GM19025 (cell line): ENCODE results near the gene PPP1R12C.
"Not testable (repeated sequence)": the region's sequence is repeated elsewhere in the genome, so short reads cannot be mapped to it uniquely, and the experiment has no call there.

ENCODE experiments used
- ATAC-seq: cut with Tn5 transposase; IDR thresholded peaks from one replicate; pipeline ENCODE4 v1.9.1; 2021; ENCODE audit warnings: mild to moderate bottlenecking, low read depth, moderate library complexity; ENCODE audit not compliant: unreplicated experiment

PPP1R12C gene

DNA sequence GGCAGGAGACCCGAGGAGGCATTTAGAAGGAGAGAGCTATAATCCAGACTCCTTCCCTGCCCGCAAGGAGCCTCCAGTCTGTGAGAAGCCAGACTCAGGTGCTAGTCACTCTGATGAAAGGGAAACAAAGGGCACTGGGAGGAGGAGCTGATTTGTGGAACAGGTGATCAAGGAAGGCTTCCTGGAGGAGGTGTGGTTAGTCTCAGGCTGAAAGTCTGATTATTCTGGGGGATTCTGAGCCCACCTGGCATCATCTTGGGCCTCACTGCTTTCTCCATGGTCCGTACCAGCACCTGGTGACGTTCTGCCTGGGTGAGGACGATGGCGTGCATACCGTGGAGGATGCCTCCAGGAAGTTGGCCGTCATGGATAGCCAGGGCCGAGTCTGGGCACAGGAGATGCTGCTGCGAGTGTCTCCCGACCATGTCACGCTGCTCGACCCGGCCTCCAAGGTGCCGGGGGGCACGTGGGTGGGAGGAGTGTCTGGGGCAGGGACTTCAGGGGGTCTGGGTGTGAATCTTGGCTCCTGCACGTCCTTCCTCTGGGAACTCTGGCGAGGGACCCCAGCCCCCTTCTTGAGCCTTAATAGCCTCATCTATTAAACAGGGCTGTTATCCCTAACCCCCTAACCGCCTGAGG, 37.9 kb downstream of the PPP1R12C start:
- no peak for ATAC-seq

DNA sequence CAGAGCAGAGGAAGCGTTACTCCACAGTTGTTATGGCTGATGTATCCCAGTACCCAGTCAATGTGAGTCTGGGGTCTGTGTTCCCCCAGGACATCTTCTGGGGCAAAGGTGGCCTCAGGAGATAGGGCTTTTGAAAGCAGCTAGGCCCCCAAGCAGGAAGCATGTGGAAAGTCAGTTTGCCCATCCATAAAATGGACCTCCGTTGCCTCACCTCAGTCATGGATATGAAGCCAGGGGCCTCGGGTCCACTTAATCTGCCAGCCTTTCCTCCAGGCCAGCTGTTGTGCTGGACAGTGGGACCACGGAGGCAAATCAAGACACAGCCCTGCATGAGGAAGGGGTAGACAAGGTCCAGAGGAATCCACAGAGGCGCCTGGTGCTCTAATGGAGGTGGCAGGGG, 38.4 kb downstream of the PPP1R12C start:
- ATAC-seq = no peak

DNA sequence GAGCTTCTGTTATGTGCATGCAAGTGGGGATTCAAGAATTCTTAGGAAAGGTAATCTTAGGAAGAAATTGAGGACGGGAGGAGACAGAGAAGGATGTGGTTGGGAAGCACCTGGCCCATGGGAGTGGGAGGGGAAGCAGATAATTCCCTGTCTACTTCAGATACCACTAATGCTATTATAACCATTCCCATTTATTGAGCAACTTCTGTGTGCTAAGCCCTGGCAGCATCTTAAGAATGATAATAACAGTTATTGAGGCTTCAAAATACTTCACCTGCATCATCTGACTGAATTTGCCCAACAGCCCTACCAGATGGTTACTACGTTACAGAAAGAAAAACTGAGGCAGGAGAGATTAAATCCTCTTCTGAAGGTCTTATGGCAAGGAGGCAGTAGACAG, 40.3 kb downstream of the PPP1R12C start:
- no peak for ATAC-seq

DNA sequence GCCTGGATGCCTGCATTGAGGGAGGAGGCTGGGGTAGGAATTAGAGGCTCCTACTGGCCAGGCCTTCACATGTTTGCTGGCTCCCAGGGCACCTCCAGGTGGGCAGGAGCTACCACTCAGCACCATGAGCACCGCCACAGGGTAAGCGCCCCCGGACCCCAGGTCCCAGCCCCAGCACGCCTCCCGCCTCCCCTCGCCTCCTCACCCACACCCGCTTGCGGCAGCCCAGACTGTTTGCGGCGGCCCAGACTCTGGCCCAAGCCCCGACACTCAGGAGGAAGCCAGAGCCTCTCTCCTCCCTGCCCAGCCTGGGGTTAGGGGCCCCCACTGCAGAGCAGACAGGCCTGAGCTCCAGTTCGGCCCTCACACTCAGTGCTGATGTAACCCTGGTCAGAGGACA, 41.1 kb downstream of the PPP1R12C start:
- no peak for ATAC-seq

DNA sequence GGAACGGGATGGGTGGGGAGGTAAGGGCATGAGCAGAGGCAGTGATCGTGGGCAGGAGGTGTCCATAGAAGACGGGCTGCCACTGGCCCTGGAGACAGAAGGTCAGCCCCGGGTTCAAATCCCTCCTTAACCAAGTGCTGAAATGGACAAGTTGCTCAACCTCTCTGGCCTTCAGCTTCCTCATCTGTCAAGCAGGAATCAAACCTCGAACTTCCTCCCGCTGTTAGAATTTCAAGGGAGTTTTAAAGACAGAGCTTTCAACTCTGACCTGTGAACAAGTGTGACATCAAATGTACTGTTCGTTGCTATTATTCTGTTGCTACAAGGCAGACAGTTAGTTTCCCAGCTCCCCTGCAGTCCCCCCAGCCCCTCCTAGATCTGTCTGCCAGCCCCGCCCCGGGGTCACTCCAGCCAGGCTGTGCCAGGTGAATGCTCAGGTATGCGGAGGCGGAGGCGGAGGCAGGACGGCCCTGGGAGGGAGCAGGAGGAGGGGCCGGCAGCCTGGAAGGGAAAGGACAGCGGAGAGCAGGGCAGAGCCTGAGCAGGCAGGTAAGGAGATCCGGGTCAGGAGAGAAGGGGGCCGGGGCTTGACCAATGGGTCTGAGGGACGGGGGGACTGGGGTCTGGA, 42.0 kb downstream of the PPP1R12C start, which contains the start of gene EPS8L1:
EPS8L1 (plus strand) TSS at position 499 of the 628 bp plus-strand sequence. CDS start 576 bp downstream, outside the sequence.
- no peak for ATAC-seq

DNA sequence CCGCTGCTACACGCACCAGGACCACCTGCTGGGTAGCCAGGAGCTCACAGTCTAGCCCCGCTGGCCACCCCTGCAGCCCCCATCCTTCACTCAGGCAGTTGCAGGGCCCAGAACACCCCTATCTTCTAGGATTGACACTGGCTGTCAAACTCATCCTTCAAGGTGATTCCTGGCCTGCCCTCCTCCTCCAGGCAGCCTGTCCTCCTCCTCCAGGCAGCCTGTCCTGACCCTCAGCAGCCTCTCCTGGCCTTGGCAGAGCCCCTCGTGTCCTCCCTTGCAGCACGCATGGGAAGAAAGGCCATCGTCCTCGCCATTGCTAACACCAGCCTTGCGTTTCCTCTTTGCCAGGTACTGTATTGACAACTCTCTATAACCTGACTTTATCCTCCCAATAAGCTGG, 45.5 kb downstream of the PPP1R12C start:
- no peak for ATAC-seq

DNA sequence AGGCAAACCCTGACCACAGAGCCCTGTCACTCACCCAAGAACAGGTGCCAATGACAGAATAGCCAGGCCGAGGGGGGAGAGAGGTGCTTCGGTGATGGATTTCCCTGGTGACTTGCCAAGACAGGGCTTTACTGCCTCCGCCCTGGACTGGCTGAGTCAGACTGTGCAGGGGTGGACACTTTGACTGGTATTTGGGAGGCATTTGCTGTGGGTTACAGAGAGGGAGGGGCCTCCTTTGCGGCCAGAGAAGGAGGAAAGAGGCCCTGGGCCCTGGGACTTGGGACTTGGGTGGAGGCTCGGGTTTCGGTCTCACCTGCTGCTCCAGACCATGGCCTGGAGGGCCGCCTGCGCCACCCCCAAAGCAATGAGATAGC, 46.3 kb downstream of the PPP1R12C start:
- ATAC-seq = no peak

DNA sequence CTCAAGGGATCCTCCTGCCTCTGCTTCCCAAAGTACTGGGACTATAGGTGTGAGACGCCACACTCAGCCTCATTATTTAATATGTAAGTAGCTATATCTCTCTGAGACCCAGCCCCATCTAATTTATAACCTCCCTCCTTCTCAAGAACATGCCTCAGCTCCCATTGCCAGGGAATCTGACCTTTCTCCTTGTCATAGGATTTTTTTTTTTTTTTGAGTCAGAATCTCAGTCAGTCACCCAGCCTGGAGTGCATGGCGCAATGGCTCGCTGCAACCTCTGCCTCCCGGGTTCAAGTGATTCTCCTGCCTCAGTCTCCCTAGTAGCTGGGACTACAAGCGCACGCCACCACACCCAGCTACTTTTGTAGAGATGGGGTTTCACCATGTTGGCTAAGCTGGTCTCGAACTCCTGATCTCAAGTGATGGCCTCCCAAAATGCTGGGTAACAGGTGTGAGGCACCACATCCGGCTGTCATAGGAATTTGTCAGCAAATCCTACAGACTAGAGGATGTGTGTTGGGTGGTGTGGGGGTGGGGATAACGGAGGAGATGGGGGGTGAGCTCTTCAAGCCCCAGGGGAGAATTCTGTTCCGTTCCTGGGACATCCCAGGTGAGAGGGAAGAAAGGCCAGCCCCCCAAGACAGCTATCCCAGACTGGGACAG, 46.8 kb downstream of the PPP1R12C start:
- no peak for ATAC-seq

DNA sequence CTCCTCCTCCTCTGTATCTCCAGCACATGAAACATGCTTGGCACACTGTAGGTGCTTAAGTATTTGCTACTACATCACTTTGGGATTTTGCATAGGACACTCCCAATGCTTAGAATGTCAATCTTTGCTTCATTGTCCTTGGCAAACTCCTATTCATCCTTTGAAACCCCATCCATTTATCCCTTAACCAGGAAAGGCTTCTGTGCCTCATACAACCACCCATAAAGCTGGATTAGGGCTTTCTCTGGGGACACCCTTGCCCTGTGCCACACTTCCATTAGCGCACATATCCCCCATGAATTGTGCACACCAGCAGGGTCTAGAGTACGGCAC, 47.6 kb downstream of the PPP1R12C start:
- ATAC-seq = no peak

DNA sequence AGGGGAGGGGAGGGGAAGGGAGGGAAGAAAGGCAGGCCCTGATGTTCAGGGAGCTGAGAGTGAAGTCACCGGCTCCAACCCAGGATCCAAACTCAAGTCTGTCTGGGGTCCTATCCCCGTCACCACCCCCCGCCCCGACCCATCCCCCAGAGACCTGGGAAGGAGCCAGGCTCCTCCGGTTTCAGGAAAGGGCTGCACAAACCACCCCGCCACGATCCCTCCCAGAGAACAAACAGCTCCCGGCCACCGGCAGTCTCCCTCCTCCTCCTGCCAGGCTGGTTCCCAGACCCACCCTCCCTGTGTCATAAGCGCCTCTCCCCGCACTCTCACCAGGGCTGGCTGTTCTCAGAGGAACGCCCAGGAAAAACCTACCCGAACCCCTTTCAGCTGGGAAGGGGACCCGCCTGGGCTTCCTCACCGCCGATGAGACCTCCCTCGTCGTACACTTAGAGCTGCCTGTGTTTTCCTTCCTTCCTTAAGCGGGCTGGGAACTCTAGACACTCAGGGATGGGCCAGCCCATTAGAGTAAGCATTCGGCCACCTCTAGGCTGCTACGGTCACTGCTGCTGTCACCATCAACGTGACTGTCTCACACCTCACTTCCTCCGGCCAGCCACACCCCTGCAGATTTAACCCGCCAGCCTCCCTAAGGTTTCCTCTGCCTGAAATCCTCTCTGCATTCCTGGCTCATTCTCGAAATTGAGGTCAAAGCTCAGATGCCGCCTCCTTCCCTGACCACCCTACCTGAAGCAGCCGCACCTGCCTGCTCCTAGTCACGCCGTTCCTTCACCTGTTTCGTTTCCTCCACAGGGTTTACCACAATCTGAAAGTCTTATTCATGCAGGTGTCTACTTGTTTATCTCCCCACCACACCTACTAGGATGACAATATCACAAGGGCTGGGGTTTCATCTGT, 48.2 kb downstream of the PPP1R12C start:
- ATAC-seq = no peak

DNA sequence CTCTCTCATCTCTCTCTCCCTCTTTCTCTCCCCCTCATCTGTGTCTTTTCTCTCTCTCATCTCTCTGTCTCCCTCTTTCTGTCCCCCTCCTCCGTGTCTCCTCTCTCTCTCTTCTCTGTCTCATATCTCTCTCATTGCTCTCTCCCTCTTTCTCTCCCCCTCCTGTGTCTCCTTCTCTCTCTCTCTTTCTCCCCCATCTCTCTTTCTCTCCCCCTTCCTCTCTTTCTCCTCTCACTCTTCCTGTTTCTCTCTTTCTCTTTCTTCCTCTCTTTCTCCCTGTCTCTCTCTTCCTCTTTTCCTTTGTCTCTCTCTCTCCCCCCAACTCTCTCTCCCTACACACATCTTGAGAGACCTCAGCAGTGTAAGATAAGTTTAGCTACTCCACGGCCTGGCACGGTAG, 49.6 kb downstream of the PPP1R12C start:
- no peak for ATAC-seq

DNA sequence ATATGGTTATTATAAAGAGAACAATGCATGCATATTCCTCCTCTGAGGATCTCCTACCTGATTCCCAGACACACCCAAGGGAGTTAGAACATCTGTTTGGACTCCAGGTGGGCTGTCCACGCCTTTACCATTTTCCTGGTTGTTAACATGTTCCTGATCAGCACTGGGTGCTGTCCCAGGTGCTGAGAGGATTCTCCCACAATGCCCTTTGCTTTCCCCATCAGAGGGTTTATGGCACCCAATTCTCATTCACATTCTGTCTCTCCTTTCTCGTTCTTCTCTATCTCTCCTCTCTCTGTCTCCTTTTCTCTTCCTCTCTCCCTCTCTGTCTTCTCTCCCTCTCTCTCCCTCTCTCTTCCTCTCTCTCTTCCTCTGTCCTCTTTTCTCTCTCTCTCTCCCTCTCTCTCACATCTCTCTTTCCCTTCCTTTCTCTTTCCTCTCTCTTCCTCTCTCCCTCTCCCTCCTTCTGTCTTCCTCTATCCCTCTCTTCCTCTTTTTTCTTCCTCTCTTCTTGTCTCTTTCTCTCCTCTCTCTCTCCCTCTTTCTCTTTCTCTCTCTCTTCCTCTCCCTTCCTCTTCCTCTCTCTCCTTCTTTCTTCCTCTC, 51.2 kb downstream of the PPP1R12C start:
- no peak for ATAC-seq

DNA sequence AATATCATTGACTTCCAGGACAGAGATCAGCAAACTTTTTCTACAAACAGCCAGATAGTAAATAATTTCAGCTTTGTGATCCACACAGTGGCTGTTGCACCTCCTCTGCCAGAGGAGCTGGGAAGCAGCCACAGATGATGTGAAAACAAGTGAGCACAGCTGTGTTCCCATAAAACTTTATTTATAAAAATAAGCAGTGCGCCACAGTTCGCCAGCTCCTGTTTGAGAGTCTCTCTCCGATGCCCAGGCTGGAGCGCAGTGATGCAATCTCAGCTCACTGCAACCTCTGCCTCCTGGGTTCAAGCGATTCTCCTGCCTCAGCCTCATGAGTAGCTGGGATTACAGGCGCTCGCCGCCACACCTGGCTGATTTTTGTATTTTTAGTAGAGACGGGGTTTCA, 51.9 kb downstream of the PPP1R12C start:
- not testable (repeated sequence) for ATAC-seq

DNA sequence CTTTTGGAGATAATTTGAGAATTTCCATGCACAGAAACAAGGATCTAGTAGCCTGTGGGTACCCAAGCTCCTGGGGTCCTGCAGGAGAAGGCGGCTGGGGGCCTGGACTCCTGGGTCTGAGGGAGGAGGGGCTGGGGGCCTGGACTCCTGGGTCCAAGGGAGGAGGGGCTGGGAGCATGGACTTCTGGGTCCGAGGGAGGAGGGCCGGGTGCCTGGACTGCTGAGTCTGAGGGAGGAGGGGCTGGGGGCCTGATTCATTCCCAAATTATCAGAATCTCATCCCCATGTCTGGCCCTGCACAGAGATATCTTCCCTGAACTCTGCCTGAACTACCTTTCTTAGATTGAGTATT, 54.0 kb downstream of the PPP1R12C start:
- ATAC-seq = no peak

DNA sequence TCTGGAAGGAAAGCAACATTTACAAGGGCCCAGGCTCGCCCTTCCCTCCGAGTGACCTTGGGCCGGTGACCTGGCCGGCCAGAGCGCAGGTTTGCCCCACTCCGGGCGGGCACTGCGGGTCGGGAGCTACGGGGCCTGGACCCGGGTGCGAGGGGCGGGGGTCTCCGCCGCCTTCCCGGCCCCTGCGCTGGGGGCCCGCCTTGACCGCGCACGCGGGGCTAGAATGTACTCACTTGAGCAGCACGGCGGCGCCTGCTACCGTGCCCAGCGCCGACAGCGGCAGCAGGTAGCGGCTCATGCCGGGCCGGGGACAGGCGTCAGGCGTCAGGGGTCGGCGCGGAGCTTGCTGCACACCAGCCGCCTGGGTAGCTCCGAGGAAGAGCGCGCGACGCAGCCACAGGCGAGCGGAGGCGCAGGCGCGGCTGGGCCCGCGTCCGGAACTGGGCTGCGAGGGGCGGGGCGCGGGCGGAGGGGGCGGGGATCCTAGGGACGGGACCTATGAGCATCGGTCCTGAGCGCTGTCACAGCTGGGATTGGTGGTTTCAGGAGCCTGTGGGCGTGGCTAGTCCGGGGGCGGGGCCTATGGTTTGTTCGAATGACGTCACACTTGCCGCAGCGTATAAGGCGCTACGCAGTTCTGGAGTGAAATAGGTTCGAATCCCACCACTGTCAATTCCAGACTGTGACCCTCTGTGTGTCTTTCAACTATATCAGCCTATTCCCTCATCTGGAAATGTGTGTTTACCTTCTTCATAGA, 54.5 kb downstream of the PPP1R12C start, which contains the start of gene RDH13:
RDH13 (minus strand) TSS at position 414 of the 757 bp plus-strand sequence; CDS start at position 298, 116 bp downstream.
- peak; percentile 95 for ATAC-seq

DNA sequence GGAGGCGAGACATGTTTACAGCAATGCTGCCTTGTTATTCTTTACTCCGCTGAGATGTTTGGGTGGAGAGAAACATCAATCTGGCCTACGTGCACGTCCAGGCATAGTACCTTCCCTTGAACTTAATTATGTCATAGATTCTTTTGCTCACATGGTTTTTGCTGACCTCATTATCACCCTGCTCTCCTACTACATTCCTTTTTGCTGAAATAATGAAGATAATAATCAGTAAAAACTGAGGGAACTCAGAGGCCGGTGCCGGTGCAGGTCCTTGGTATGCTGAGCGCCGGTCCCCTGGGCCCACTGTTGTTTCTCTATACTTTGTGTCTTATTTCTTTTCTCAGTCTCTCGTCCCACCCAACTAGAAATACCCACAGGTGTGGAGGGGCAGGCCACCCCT, 57.1 kb downstream of the PPP1R12C start:
- not testable (repeated sequence) for ATAC-seq

DNA sequence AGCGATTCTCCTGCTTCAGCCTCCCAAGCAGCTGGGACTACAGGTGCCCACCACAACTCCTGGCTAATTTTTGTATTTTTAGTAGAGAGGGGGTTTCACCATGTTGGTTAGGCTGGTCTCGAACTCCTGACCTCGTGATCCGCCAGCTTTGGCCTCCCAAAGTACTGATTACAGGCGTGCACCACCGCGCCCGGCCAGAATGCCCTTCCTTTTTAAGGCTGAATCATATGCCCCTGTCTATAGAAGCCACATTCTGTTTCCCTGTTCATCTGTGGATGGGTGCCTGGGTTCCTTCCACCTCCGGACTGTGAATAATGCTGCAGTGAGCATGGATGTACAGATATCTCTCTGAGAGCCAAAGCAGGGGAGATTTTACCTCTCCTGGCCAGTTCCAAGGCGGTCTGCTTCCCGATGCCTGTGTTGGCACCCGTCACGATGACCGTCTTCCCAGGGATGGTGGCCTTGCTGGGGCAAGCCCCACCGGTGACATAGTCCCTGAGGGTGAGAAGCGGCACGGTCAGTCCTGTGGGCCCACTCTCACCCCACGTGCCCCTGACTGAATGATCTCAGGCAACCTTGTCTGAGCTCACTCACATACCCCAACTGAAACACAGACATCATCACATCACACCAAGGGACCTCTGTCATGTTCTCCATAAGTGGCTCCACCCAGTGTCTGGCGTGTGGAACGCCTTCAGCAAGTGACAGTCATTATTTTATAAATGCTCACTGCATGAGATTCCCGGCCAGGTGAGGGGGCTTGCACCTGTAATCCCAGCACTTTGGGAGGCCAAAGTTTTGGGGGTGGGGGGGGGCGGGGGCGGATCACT, 58.4 kb downstream of the PPP1R12C start:
- ATAC-seq = no peak

DNA sequence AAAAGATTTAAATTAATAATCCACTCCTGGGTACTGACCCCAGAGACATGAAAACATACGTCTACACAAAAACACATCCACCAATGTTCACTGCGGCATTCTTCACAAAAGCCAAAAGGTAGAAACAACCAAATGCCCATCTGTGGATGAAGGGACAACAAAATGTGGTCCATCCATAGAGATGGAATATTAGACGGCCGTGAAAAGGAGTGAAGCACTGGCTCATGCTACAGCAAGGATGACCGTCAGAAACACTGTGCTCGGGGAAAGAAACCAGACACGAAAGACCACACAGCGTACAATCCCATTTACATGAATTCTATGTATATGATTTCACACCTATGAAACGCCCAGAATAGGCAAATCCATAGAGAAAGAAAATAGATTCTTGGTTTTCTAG, 60.6 kb downstream of the PPP1R12C start:
- no peak for ATAC-seq

DNA sequence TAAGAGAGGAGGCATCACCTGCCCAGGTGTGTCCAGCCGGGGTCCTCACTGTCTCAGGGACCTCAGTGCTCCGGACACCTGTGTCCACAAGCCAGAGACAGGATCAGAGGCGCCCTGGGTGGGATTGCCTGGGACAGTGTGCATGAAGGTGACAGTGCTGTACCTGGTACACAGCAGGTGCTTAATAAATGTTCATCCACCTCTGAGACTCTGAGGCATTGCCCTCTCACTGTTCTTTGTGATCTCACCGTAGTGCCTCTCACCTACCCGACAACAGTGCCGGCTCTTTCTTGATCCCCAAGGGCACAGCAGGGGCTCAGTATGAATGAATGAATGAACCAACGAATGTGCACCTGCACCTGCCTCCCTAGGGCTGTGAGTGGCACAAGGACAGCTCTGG, 63.7 kb downstream of the PPP1R12C start:
- no peak for ATAC-seq
